Panc1 (cell line): ENCODE results near the gene ODC1. TPM values are rescaled to one million over a fixed set of nuclear protein-coding genes. Genes with fewer than 3 reads are reported as not detected.

Experiments used
- ATAC-seq: fragments of 200-7000 bp; cut with Tn5 transposase; 2 replicates; pipeline ENCODE4 v1.9.1; 2020; ENCODE audit warnings: mild to moderate bottlenecking, moderate library complexity
- BruUV-seq: library from RNA; stranded (reverse); fragments of 400-500 nt; replicated peaks from 2 replicates; lab custom pipeline; 2021; lab: Mats Ljungman, UMichigan
- CTCF ChIA-PET: fragments of 300-600 bp; sonication (Branson Sonifier 250); formaldehyde crosslinking; loops from one replicate; lab custom pipeline; 2022; ENCODE audit warnings: antibody characterized with exemption; lab: Charles Lee
- POLR2A ChIA-PET: fragments of 300-600 bp; sonication (Branson Sonifier 250); formaldehyde crosslinking; loops from one replicate; lab custom pipeline; 2022; ENCODE audit warnings: antibody characterized with exemption; lab: Charles Lee
- DNase-seq: peaks from one replicate; pipeline ENCODE4 v3.0.0-alpha.2; 2010; ENCODE audit warnings: low read depth, low spot score
- H3K27ac ChIP-seq: 2 replicates; pipeline ENCODE4 v1.5.1; 2011; ENCODE audit warnings: mild to moderate bottlenecking, low read length, inconsistent platforms
- H3K27me3 ChIP-seq: fragments of 200-500 bp; sonication (Bioruptor generic); 2 replicates; pipeline ENCODE4 v1.6.0; 2014; ENCODE audit warnings: low read length, inconsistent platforms; ENCODE audit not compliant: control insufficient read depth, insufficient read depth
- H3K36me3 ChIP-seq: fragments of 200-500 bp; sonication (Bioruptor generic); 2 replicates; pipeline ENCODE4 v1.5.1; 2014; ENCODE audit warnings: inconsistent platforms, mild to moderate bottlenecking, low read length, moderate library complexity; ENCODE audit not compliant: control insufficient read depth, insufficient read depth
- H3K4me1 ChIP-seq: 2 replicates; pipeline ENCODE4 v1.5.1; 2011; ENCODE audit warnings: inconsistent platforms, mild to moderate bottlenecking, low read length, moderate library complexity; ENCODE audit not compliant: control insufficient read depth, insufficient read depth
- H3K4me3 ChIP-seq, 2 experiments: 2 replicates each; pipeline ENCODE4 v1.5.1; 2011 to 2012; ENCODE audit warnings: low read depth in 2 of 2, low read length in 2 of 2, mild to moderate bottlenecking in 2 of 2, inconsistent platforms in 1 of 2, moderate library complexity in 1 of 2
- H3K9me3 ChIP-seq: fragments of 200-500 bp; sonication (Bioruptor generic); 2 replicates; pipeline ENCODE4 v1.5.1; 2014; ENCODE audit warnings: low read depth, mild to moderate bottlenecking, inconsistent platforms, low read length, moderate library complexity; ENCODE audit not compliant: control insufficient read depth, insufficient read depth
- POLR2AphosphoS5 ChIP-seq: IDR thresholded peaks from 2 replicates; pipeline ENCODE4 v1.6.1; 2012; ENCODE audit warnings: mild to moderate bottlenecking, low read depth, low read length, moderate library complexity
- SIN3A ChIP-seq: IDR thresholded peaks from 2 replicates; pipeline ENCODE4 v1.6.1; 2012; ENCODE audit warnings: low read depth, mild to moderate bottlenecking, low read length, moderate library complexity, borderline replicate concordance; ENCODE audit not compliant: insufficient read depth
- TCF7L2 ChIP-seq: IDR thresholded peaks from 2 replicates; pipeline ENCODE4 v1.6.1; 2011; ENCODE audit warnings: mild to moderate bottlenecking, low read depth, low read length, inconsistent platforms
- in situ Hi-C: cut with HindIII; loops from 2 replicates; pipeline ENCODE4 v1.10.0; 2016; ENCODE audit warnings: low sequenced_read_pairs, low pct_unique_long_range_greater_than_20kb
- intact Hi-C: fragments of 100-400 bp; cut with micrococcal nuclease; formaldehyde crosslinking; loops from one replicate; pipeline ENCODE4 v1.10.0; 2022; ENCODE audit not compliant: unreplicated experiment
- total RNA-seq: library from RNA; stranded (reverse); gene quantifications from one replicate; pipeline ENCODE4 v1.2.1, GENCODE V29; 2021; ENCODE audit not compliant: unreplicated experiment
- TF ChIP-seq, protein P1 (sequence below), 2 experiments: IDR thresholded peaks; 2 replicates each; pipeline ENCODE4 v1.6.1; 2011 to 2012; ENCODE audit warnings: low read depth in 2 of 2, control low read depth in 1 of 2, low read length in 1 of 2, mild to moderate bottlenecking in 1 of 2, moderate library complexity in 1 of 2; ENCODE audit not compliant: insufficient read depth in 1 of 2
- TF ChIP-seq, protein P2 (sequence below): fragments of 450-650 bp; IDR thresholded peaks from 2 replicates; pipeline ENCODE4 v1.5.1; 2017; ENCODE audit warnings: mild to moderate bottlenecking

ODC1 gene
- total RNA-seq, 1 experiment from 2014 or later, result 159 TPM

DNA sequence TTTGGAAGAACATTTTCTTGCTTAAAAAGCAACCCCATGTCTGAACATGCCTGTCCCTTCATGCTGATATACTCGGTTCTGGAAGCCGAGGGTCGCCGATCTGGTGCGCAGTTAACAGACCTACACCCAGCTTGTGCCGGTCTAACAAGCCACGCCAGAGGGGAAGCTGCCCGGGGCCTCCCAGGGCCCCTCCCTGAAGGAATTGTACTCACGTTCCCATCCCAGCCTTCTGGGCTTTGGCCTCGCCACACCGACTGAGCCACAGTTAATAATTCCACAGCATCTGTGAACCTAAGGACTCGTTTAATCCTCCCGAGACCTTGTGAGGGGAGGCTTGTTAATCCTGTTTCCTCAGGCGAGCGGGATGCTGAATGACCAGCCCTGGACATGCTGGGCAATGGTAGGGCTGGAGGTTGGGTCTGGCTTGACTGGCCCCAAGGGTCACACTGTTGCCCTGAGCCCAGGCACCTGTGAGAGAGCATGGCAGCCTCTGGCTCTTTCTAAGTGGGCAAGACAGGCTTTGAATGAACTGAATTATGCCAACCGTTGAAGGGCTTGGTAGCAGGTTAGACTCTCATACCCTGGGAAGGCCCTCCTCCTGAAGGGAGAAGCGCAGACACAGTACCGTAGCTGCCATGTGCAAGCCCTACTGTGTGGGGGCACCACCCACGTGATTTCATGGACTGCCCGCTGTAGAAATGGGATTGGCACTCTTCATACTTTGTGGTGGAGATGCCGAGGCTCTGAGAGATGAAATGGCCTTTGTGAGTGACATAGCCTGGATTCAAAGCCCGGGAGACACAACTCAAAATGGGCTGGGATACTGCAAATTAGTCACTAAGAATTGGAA lies 27.9 kb upstream of the ODC1 start:
- TF ChIP-seq POLR2AphosphoS5 (no peak), SIN3A (no peak), TCF7L2 (no peak)
- TF ChIP-seq, protein P1, sequence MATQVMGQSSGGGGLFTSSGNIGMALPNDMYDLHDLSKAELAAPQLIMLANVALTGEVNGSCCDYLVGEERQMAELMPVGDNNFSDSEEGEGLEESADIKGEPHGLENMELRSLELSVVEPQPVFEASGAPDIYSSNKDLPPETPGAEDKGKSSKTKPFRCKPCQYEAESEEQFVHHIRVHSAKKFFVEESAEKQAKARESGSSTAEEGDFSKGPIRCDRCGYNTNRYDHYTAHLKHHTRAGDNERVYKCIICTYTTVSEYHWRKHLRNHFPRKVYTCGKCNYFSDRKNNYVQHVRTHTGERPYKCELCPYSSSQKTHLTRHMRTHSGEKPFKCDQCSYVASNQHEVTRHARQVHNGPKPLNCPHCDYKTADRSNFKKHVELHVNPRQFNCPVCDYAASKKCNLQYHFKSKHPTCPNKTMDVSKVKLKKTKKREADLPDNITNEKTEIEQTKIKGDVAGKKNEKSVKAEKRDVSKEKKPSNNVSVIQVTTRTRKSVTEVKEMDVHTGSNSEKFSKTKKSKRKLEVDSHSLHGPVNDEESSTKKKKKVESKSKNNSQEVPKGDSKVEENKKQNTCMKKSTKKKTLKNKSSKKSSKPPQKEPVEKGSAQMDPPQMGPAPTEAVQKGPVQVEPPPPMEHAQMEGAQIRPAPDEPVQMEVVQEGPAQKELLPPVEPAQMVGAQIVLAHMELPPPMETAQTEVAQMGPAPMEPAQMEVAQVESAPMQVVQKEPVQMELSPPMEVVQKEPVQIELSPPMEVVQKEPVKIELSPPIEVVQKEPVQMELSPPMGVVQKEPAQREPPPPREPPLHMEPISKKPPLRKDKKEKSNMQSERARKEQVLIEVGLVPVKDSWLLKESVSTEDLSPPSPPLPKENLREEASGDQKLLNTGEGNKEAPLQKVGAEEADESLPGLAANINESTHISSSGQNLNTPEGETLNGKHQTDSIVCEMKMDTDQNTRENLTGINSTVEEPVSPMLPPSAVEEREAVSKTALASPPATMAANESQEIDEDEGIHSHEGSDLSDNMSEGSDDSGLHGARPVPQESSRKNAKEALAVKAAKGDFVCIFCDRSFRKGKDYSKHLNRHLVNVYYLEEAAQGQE (IDR thresholded peaks at IDR 0.05; ENCODE audit: insufficient read depth in 1 of 2, low read depth in 2 of 2, low read length in 1 of 2), result no peak
- TF ChIP-seq, protein P2, sequence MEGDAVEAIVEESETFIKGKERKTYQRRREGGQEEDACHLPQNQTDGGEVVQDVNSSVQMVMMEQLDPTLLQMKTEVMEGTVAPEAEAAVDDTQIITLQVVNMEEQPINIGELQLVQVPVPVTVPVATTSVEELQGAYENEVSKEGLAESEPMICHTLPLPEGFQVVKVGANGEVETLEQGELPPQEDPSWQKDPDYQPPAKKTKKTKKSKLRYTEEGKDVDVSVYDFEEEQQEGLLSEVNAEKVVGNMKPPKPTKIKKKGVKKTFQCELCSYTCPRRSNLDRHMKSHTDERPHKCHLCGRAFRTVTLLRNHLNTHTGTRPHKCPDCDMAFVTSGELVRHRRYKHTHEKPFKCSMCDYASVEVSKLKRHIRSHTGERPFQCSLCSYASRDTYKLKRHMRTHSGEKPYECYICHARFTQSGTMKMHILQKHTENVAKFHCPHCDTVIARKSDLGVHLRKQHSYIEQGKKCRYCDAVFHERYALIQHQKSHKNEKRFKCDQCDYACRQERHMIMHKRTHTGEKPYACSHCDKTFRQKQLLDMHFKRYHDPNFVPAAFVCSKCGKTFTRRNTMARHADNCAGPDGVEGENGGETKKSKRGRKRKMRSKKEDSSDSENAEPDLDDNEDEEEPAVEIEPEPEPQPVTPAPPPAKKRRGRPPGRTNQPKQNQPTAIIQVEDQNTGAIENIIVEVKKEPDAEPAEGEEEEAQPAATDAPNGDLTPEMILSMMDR, result no peak
- no peak overlapping the region for H3K4me3 ChIP-seq
- H3K36me3 ChIP-seq, result no peaks in the 10 kb centered on the region
- no peaks in the 10 kb centered on the region for H3K27me3 ChIP-seq
- H3K27ac ChIP-seq, result no peak overlapping the region
- in situ Hi-C loops, result no loop called here
- no peaks in the 10 kb centered on the region for H3K9me3 ChIP-seq
- no TSS peak for BruUV-seq
- intact Hi-C loops, result no loop called here
- H3K4me1 ChIP-seq, result no peaks in the 10 kb centered on the region
- DNase-seq (no peak), ATAC-seq (no peak)
- CTCF ChIA-PET, result no interaction called here
- POLR2A ChIA-PET, result no interaction called here

DNA sequence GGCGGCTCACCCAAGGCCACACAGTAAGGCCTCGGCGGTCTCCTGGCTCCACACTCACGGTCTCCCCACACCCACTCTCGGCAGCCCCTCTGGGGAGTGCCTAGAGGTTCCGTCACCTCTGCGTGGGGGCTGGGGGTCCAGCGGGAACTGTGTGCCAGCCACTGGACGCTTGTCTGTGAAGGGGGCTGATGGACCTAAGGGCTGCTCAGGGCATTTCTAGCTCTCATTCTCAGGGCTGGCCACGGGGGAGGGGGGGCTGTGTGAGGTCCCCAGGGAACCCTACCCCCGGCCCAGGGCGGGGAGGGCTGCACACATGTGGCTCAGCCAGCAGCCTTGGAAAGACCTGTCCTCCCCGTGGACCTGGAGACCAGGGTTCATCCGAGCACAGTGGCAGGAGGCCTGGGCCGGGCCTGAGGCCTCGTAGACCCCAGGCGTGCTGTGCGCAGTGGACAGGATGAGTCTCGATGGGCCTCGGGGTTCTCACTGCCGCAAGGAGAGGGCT lies 27.1 kb upstream of the ODC1 start:
- Histone ChIP-seq H3K9me3 (no peaks in the 10 kb centered on the region), H3K27me3 (no peaks in the 10 kb centered on the region), H3K36me3 (no peaks in the 10 kb centered on the region), H3K4me3 (no peak overlapping the region), H3K27ac (no peak overlapping the region), H3K4me1 (no peaks in the 10 kb centered on the region)
- TF ChIP-seq, protein P2, result no peak
- TF ChIP-seq POLR2AphosphoS5 (no peak), TCF7L2 (no peak), SIN3A (no peak)
- TF ChIP-seq, protein P1 (IDR thresholded peaks at IDR 0.05; ENCODE audit: insufficient read depth in 1 of 2, low read depth in 2 of 2, low read length in 1 of 2), result no peak
- ChIA-PET POLR2A (no interaction called here), CTCF (no interaction called here)
- intact Hi-C loops (no loop called here), in situ Hi-C loops (no loop called here)
- DNase-seq, result no peak
- no peak for ATAC-seq
- BruUV-seq, result no TSS peak
